GM19023 (cell line): Measurements from ENCODE around the gene PRKG1.

Source experiments
- ATAC-seq: cut with Tn5 transposase; IDR thresholded peaks from one replicate; pipeline ENCODE4 v1.9.1; 2021; ENCODE audit warnings: mild to moderate bottlenecking, moderate library complexity; ENCODE audit not compliant: unreplicated experiment

The PRKG1 gene

DNA sequence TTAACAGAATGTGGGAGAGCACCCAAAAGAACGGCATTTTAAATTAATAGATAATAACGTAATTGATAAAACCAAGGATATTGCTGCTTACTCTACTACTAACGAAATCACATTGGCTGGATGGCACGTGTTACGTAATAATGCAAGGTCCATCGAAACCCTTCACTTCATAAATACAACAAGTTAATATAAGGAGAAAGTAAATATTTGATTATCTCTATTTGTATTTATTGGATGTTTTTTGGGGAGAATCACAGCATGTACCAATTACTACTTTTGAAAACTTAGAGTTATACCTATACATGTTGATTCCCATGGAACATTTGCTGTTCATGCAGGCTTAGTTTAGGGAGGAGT lies 1.6 kb downstream of the PRKG1 start:
- ATAC-seq, result no peak

GRCh38 chr10:51076299-51076841 lies 2.1 kb downstream of the PRKG1 start:
- ATAC-seq, result no peak

DNA sequence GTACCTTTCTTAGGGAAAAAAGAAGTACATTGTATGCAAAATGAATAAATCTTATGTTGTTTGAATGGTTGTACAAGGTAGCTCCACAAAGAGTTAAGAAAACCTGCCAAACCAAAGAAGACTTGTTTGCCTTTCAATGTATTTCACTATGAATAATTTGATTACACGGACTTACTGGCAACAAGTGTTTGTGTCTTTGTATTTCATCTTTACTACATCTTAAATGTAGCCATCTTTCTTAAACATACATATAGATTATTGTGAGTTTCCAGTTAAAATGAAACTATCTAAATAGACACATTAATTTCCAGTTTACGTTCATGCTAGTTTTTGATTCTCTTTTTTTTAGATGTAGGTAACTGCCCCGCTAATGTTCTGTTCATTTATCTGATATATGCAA lies 2.8 kb downstream of the PRKG1 start:
- no peak for ATAC-seq

GRCh38 chr10:51077507-51077906 lies 3.2 kb downstream of the PRKG1 start:
- ATAC-seq, result no peak

DNA sequence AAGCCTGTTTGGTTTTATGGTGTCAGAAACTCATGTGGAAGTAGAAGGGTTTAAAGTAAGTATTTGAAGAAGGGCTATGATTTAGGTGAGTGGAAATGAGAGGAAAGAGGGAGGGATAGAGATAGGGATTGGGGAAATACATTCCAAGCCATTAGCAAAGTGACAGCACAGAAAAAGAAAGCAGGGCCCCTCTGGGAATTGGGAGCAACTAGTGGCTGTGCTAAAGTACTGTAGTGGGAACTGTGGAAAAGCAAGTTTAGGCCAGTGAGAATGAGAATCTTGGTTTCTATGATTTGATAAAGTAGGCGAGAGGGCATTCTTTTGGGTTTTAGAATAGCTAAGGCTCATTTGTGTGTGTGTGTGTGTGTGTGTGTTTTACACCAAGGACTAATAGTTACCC lies 5.0 kb downstream of the PRKG1 start:
- ATAC-seq, result no peak

- no peak for ATAC-seq
These were observed 5.5 kb downstream of the PRKG1 start for GRCh38 chr10:51079766-51080165.

GRCh38 chr10:51080311-51081006 lies 6.2 kb downstream of the PRKG1 start:
- no peak for ATAC-seq

DNA sequence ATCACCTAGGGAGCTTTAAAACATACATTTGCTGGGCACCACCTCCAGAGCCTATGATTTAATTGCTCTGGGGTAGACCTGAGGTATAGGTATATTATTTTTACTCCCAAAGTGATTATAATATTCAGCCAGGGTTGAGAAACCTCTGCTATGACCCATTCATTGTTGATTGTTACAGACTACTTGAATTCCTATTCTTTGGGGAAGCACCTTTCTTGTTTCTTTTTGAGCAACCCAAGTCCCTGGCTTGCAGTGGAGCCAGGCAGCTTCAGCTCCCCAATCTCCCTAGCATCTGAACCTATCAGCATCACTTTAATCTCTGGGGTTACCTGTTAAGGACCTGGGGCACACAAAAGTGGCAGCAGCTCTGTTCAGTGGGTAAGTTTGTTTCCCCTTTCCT lies 8.6 kb downstream of the PRKG1 start:
- no peak for ATAC-seq

DNA sequence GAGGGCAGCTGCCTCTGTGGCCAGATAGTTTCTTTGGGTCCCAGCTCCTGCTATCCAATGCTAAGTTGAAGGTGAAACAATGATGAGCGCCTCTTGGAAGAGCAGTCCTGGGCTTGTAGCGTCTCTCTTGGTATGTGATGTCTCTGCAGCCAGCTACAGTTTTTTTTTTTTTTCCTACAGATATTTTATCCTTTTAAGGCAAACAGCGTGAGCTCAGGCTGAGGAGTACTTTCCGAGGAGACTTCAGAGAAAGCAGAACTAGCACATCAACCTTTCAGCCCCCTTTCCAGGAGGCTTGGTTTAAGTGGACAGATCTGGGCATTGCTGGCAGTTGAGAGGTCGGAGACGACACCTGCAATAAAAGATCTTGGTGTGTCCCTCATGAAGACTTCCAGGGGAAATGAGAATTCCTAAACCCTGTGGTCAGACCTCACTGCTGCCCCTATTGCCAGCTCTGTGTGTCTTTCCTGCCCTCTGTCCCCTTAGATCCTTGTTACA lies 9.1 kb downstream of the PRKG1 start:
- no peak for ATAC-seq

DNA sequence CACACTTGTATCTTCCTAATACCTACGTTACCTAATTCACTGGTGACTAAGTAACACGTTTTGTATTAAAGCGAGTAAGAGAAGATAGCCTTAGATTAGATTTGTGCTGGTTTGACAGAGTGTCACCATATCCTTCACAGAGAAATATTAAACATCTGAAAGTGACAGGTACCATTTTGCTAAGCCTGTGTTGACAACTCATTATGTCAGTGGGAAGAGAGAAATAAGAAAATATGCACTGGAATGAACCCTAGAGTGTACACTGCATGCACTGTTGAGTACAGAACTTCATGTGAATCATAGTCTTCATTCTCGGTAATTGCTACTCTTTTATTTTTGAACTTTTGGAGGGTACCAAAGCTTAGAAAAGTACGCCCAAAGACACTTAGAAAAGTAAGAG lies 10.9 kb downstream of the PRKG1 start:
- no peak for ATAC-seq

GRCh38 chr10:51086710-51087109 lies 12.4 kb downstream of the PRKG1 start:
- ATAC-seq, result no peak

DNA sequence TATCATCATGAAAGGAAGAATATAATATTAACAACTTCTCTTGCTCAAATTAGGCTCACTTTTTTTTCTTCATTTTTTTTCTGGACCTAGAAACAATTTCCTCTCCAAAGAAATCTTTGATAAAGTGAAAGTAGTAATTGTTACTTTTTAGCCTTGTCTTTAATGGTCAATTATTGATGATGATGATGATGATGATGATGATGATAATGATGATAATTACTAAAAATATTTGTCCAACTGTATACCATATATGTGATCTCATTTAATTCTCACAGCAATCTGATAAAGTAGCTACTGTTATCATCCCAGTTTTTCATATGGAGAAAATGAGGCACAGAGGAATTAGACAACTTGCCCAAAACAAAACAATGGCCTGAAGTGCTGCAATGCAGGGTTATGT lies 12.8 kb downstream of the PRKG1 start:
- ATAC-seq, result no peak

DNA sequence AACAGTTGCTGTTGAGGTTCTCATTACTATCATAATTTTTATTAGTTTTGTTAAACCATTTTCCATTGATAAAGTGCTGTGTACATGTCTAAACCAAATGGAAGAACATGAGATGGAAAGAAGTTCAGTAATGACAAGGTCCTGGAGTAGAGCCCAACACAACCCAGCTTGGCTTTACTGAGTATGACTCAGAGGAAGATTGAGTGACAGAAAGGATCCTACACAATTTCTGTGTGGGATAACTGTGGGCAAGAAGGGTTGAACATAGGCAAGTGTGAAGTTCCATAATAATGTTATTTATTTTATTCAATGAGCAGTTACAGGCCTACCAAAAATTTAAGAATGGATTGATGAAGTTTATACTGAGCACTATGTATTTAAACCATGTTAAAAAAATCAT lies 15.9 kb downstream of the PRKG1 start:
- no peak for ATAC-seq

- ATAC-seq, result no peak
These were observed 18.1 kb downstream of the PRKG1 start for GRCh38 chr10:51092402-51092801.

DNA sequence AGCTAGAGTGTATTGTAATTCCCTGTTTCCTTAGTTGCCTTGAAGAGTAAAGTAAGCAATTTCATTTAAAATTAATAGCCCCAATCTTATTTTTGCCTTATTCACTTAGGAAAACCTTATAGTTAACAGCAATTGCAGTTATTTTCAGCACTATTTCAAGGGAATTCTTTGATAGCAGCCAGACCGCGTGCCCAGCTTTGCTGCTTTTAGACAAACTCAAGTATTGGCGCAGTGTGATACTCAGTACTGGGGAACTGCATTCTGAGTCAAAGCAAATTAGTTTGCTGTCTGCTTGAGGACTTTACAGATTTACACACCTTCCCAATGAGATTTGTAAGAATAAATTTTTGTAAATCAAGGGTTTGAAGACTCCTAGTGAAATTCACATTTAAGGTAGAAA lies 21.2 kb downstream of the PRKG1 start:
- ATAC-seq, result no peak

DNA sequence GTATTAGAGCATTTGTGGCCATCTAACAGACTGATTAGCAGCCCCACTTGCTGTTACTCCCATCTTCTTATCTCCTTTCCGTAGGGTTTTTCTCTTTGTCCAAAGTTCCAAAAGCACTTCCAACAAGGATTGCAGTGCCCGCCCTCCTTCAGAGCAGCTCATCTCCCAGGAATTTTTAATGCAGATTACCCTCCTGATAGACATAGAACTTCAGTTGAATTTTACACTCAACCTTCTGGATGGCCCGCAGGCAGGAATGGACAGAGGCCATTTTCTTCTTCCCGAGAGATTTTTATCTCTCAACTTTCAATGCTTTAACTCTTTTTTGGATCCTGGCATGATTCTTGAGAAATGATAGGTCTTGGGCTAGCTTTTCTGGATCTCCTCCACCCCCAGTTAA lies 23.3 kb downstream of the PRKG1 start:
- no peak for ATAC-seq

GRCh38 chr10:51100221-51100620 lies 25.9 kb downstream of the PRKG1 start:
- ATAC-seq, result no peak

DNA sequence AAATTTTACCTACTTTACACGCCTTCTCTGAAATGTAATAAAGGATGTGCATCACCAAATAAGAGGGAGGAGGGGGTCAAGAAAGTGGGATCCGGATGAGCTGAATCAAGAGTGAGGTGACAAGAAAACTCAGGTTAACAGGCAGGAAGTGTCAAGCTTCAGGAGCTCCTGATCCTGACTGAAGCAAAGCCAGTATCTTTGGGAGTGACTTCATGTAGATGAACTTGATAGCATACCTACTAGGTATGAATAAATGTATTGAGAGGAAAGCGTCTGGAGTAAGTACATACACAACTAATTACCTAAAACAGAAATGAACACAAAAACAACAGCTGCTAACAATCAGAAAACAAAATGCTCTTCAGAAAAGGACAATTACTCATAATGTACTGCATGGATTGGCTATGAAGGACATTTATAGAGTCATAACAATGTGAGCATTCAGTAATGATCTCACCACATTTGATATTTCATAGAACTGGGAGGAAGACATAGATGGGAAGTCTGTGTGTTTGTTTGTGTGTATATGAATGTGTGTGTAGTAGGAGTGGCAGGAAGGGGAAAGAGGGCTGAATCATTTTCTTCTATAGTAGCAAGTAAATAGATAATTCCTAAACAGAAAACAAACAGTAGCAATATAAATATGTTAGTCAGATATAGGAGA lies 29.4 kb downstream of the PRKG1 start:
- ATAC-seq, result no peak

- ATAC-seq, result no peak
These were observed 32.1 kb downstream of the PRKG1 start for GRCh38 chr10:51106311-51106945.

GRCh38 chr10:51108406-51108805 lies 34.1 kb downstream of the PRKG1 start:
- no peak for ATAC-seq

DNA sequence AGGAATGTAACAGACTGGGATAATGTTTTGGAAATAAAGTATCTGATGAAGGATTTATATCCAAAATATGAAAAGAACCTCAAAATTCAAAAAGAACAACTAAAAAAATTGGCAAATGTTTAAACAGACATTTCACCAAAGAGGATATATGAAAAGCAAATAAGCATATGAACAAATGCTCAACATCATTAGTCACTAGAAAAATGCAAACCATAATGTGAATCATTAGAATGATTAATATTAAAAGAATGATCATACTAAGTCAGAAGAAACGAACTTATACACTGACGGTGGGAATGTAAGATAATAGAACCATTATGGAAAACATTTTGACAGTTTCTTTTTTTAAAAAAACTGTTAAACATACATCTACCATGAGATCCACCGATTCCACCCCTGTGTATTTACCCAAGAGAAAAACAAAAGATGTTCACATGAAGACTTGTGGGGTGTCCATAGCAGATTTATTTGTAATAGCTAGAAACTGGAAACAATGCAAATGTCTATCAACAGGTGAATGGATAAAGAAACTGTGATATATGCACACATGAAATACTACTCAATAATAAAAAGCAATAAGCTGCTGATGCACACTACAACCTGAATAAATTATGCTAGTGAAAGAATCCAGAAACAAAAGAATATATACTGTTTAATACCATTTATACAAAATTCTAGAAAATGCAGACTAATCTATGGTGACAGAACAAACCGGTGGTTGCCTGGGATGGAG lies 35.7 kb downstream of the PRKG1 start:
- no peak for ATAC-seq
